GM21576 (cell line): ENCODE measurements around the gene TUBAL3.
"Not testable (repeated sequence)": the region's sequence is repeated elsewhere in the genome, so short reads cannot be mapped to it uniquely, and the experiment has no call there.

Source experiments
- ATAC-seq: cut with Tn5 transposase; IDR thresholded peaks from one replicate; pipeline ENCODE4 v1.9.1; 2021; ENCODE audit warnings: mild to moderate bottlenecking, moderate library complexity; ENCODE audit not compliant: unreplicated experiment

Gene TUBAL3

DNA sequence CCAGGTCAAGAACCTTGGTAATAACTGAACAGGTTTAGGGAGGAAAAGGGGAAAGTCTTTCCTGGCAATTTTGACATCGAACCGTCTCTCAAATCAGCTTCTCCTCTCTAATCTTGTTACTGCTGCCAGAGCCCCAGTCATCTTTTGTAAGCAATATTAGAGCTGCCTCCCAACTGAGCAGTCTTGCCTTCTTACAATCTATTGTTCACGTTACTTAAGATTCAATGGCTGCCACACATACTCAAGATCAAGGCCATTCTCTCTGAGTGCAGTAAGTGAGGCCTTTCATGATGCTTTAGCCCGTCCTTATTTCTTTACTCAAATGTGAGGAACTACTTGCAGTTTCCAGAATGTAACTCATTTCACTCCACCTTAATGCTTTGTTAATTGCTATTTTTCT is 20.1 kb upstream of the TUBAL3 start:
- no peak for ATAC-seq

DNA sequence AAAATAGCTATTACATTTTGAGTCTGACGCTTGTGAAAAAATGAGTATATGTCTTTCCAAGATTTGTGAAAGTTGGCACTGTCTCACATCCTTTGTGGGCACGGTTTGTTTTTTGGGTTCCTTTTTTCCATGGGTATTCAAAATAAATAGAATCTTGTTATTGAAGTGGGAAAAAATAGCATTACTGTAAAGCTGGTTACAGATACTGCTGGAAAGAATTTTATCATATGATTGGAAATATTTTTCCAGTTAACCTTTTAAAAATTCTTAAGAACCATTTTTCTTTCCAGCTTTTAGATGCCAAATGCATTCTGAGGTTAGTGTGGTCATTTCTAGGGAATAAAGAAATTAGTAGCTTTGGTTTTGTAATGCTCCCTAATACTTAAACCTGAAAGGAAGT is 19.1 kb upstream of the TUBAL3 start:
- ATAC-seq = no peak

DNA sequence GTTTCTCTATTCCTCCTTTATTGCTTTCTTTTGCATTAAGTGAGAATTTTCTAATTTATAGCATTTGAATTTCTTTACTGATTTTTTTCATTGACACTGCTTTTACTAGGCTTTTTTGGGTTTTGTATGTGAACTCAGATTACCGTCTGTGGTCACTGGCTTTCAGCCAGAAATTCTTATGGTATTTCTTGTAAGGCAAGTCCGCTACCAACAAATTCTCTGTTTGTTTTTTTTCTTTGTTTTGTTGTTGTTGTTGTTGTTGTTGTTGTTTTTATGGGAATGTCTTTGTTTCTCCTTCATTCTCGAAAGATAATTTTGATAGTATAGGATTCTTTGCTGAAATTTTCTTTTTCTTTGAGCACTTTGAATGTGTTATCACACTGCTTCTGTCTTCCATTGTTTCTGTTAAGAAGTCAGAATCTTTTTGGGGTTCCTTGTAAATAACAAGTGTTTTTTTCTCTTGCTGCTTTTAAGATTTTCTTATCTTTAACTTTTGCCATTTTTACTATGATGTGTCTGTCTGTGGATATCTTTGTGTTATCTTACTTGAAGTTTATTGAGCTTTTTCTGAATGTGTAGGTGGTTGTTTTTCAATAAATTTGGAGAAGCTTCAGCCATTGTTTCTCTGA is 15.0 kb upstream of the TUBAL3 start:
- ATAC-seq = no peak

DNA sequence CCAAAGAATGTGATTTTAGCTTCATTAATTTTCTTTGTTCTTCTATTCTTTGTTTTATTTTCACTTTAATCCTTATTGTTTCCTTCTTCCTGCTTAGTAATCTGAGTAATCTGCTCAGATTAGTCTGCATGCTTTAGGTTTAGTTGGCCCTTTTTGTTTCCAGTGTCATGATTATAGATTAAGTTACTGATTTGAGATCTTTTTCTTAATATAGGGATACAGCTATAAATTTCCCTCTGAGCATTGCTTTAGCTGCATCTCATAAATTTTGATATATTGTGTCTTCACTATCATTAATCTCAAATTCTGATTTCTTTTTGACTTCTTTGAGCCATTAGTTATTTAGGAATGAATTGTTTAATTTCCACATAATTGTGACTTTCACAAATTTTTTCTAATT is 14.0 kb upstream of the TUBAL3 start:
- ATAC-seq = no peak

DNA sequence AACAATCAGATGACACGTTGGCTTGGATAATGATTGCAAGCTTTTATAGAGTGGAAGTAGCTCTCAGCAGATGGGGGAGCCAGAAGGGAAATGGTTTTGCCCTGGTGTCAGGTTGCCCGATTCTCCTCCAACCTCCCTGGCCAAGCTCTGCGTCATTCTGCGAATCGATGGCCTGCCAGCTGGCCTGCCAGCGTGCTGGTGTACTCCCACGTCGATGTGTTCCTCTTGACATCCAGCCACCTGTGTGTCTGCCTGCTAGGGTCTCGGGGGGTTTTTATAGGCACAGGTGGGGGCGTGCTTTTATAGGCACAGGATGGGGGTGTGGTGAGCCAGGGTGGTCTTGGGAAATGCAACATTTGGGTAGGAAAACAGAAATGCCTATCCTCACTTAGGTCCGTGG is 12.4 kb upstream of the TUBAL3 start:
- ATAC-seq = no peak

DNA sequence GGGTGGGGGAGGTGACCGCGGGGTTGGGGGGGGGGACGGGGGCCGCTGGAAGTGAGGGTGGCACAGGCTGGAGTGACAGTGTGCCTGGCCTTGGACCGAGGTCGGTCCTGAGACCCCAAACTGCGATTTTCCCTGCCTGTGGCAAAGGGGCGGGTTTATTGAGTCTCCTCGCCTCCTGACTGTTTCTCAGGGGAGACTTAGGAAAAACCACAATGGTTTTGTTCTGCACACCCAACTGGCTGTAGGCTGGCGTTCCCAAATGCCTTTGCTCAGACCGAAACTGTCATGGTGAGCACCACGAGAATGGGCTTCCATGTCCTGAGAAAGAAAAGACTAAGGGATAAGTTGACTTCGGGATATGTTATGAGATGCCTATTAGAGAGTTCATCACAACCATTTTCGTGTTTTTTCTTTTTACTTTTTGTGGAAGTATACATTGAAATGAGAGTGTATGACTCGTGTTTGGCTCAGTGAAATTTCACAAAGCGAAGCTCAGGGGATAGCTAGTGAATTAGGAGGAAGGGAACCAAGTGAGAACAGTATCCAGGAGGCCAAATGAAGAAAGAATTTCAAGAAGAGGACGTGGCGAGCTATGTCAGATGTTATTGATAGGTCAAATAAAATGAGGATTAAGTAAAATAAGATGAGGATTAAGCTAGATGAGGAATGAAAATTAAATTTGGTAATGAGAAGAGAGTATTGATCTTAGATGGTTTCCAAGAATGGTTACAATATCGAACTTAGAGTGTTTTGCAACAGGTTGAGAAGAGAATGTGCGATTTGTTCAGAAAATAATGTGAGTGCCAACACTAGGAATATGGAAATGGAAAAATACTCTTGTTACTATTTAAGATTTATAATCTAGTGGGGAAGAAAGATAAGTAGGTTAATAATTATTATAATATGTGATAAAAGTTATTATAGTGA is 8.6 kb upstream of the TUBAL3 start:
- no peak for ATAC-seq

DNA sequence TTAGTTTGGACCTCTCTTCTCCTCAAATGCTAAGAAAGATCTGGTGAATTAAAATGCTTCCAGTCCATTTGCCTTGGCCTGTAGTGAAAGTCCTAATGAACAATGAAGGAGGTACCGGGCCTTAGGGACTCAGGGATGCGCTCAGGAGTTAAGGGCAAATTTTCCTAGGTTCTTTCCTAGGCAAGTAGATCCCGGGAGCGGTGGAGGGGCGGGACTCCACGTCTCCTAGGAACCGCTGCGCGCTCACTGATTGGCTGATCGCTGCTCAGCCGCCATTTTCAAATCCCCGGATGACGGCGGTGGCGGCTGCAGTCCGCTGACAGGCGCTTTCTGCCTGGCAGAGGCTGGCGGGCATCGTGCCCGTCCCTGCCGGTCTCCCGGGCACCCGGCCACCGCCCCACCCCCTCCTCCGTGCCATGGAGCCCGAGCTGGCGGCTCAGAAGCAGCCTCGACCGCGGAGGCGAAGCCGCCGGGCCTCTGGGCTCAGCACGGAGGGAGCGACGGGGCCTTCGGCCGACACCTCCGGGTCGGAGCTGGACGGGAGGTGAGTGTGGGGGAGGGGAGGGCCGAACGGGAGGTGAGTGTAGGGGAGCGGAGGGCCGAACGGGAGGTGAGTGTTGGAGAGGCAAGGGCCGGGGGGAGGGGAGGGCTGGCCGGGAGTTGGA is 7.8 kb upstream of the TUBAL3 start, which contains the start of gene NET1:
NET1 (plus strand) TSS at position 281 of the 665 bp plus-strand sequence; CDS start at position 417, 136 bp downstream.
- peak; percentile 95 for ATAC-seq

DNA sequence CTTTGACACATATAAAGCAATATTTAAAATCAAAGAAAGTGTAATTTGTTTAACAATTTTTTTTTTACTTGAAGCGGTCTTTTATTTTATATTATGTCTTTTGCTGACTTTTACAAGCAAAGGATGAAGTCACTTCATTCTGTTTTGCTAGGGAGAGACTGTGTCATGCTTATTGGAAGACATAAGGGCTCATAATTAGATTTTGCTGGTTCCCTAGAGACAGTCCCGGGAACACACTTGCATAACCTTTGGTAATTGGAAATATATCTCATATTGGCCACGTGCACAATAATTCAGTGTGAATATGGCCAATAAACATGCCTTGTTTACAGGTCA is 7.3 kb upstream of the TUBAL3 start:
- ATAC-seq = no peak

DNA sequence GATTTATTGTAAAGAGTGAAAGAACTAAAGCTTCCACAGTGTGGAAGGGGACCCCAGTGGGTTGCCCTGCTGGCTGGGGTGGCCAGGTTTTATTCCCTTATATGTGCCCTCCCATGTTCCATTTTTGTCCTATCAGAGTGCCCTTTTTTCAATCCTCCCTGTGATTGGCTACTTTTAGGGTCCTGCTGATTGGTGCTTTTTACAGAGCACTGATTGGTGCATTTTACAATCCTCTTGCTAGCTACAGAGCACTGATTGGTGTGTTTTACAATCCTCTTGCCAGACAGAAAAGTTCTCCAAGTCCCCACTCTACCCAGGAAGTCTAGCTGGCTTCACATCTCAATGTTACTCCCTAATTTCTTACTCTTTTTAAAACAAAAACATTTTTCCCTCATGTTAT is 6.2 kb upstream of the TUBAL3 start:
- not testable (repeated sequence) for ATAC-seq

DNA sequence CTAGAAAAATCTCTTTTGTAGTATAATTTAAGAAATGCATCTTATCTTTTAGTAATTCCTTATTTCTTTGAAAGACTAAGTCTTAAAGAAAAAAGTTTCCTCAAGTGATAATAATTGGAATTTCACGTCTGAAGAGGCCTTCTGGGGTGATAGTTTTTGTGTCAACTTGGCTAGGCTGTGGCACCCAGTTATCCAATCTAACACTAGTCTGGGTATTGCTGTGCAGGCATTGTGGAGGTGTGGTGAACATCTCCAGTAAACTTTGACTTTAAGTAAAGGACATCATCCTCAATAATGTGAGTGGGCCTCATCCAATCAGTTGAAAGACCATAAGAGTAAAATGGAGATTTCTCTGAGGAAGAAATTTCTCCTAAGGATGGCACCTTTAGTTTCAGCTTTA is 2.3 kb upstream of the TUBAL3 start:
- no peak for ATAC-seq

DNA sequence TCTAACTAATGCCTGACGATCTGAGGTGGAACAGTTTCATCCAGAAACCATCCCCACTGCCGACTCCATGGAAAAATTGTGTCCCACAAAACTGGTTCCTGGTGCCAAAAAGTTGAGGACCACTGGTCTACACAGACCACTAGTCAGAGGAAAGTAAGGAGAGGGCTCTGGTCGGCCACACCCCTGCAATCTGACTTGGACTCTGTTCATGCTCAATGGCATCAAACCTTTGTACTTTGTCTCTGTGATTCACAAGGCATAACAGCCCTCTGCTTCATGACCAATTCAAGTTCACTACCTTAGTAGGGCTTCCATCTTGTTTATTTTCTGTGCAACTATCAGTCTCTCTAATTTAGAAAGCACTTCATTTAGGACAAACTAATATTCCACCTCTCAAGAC is 1.8 kb downstream of the TUBAL3 start:
- ATAC-seq = no peak

DNA sequence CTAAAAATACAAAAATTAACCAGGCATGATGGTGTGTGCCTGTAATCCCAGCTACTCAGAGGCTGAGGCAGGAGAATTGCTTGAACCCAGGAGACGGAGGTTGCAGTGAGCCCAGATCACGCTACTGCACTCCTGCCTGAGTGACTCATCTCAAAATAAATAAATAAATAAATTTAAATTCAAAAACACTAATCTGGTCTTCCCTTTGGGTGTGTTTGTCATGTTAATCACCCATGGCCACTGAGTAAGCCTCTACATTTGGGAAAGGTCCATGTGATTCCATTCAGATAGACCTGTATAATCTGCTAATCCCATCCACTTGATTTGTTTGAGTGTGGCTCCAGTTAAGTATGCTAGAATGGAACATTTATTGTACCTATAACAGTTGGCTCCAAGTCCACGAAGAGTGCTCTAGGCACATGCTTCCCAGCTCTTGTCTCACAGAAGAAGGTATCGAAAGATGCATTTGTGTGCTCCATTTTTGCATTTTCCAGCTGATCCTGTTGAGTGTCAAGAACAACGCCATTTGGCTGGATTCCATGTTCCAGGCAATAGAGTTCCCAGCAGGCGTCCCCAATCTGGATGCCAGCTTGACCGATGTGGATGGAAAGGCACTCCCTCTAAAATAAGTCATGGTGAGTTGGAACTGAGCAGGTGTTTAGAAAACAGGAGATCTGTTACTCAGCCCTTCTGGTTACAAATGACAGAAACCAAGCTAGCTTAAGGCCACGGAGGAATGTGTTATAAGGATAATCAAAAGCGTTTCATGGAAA is 4.0 kb downstream of the TUBAL3 start:
- no peak for ATAC-seq

DNA sequence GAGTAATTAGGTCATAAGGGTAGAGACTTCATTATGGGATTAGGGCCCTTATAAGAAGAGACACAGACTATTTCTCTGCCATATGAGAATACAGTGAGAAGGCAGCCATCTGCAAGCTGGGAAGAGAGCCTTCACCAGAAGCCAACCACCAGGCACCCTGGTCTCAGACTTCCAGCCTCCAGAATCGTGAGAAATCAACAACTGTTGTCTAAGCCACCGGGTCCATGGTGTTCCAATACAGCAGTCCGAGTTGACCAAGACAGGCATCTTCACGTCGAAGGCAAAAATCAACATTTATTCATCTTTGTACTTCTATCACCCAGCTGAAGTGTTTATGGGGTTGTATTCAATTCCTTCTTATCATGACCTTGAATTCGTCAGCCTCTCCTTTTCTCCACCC is 5.3 kb downstream of the TUBAL3 start:
- no peak for ATAC-seq

DNA sequence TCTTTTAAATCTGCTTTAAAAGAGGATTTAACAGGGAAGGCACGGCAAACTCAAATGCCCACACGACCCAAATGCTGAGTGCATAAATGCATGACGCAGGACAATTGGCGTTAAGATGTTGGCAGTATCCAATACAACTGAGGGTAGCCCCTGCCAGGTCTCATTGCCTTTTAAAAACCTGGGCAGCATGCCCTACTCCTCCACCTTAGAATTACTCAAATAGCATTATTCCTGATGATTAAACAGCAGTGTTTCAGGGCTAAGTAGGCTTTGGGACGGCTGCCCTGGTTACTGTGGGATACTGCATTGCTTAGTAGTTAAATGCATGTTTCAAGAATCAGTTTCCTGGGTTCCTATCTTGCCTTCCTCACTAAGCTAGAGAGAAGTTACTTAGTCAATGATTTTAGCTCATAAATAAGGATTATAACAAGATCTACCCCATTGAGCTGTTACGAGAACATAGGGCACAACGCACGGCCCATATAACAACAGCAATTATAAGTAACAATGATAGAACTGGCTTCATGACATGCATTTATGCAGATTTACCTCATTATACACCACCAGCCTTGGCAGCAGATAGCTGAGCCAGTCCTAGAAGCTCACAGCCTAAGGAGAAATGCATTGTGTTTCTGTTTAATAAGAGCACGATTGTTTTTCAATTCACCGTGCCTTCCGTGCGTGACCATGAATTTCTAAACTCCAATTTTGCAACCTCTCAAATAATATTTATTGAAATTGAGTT is 7.9 kb downstream of the TUBAL3 start:
- no peak for ATAC-seq

DNA sequence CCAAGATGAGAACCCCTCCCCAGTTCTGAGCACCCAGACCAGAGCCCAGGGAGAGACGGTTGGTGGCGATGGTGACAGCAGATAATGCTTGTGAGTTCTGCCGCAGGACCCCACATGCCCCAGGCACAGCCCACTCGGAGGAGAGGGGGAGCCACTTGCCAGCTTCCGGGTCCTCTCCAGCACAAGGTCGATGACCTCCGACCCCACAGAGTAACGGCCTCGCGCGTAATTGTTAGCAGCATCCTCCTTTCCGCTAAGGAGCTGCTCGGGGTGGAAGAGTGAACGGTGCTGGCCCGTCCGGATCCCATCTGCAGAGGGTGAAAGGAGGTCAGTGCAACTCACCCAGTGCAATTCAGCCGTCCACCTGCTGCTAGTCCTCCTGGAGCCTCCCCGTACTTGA is 9.5 kb downstream of the TUBAL3 start:
- ATAC-seq = no peak

DNA sequence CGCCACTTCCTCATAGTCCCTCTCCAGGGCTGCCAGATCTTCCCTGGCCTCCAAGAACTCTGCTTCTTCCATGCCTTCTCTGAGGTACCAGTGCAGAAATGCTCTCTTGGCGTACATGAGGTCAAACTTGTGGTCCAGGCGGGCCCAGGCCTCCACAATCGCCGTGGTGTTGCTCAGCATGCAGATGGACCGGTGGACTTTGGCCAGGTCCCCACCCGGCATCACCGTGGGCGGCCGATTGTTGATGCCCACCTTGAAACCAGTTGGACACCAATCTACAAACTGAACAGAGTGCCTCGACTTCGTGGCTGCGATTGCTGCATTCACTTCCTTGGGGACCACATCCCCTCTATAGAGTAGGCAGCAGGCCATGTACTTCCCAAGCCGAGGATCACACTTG is 11.1 kb downstream of the TUBAL3 start:
- ATAC-seq = no peak

DNA sequence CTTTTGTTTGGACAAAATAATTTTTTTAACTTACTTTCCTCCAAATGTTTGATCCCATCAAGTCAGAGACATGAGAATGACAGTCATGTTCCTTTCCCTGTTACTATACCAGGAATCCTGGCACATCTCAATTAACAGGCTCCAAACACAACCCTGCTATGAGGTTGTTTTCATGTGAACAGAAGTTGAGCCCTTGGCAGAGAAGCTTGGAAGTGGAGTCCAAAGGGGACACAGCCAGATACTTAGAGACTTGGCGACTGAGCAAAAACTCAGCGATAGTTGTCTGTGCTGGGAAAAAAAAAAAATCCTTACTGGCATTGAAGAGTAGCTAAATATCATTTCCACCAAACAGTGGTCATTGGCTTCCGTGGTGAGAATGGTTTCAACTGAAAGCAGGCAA is 12.8 kb downstream of the TUBAL3 start:
- no peak for ATAC-seq

DNA sequence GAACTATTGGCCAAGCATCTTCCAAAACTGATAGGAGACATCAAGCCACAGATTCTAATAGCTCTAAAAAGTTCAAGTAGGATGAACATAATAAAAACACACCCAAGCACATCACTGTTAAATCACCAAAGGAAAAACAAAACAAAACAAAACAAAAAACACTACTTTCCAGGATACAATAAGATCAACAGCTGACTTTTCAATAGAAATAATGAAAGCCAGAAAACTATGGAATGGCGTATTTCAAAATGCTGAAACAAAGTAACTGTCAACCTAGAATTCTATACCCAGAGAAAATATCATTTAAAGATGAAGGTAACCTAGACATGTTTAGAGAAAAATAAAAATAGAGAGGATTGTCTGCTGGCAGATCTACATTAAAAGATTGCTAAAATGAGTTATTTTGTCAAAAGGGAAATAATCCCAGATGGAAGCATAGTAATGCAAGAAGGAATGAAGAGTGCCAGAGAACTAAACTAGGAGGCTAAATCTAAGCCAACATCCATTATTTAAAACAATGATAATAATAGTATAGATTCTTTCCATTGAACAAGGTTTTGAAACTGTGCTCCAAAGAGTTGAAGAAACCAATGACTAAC is 13.9 kb downstream of the TUBAL3 start:
- no peak for ATAC-seq

DNA sequence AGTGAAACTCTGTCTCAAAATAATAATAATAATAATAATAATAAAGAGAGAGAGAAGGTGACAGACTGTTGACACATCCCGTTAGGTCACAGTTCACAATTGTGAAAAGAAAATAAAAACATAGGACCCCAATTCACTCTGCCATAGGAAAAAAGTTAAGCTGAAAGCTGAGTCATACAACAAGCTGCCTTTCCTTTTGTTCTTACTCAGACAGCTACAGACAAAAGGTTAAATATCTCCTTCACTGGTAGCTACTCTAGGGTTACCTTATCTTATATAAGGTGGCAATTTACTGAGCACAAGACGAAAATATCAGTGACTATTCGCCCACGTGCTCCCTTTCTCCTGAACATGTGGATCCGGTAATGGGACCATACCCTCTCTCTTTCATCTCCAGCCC is 17.5 kb downstream of the TUBAL3 start:
- no peak for ATAC-seq

DNA sequence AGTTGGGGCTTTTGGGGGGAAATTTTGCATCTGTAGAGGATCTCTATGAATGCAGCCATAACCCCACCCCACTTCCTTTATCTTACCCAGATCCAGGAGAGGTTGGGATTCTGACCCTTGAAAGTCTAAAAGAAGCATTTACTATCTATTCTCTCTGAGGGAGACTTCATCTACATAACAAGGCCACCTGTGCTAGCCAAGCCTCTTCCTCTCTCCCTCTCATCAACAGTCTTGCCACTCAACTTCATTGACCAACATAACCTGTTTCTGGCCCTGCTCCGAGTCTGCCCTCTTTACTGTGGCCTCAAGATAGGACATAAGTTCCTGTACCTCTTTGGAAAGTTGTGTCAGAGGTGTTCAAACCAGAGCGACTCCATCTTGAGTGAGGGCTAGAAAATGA is 19.4 kb downstream of the TUBAL3 start:
- ATAC-seq = no peak
